Measurements from ENCODE around the gene ABCA13.

Gene ABCA13

GRCh38 chr7:48594349-48594748, 423.1 kb downstream of the ABCA13 start:
- no peaks in the 10 kb centered on the region for H3K79me2 ChIP-seq (ENCODE audit: control insufficient read depth, low read length)
- no peak for TF ChIP-seq EZH2phosphoT487 (IDR thresholded peaks at IDR 0.05; ENCODE audit: borderline replicate concordance, low read length)
- TF ChIP-seq CTCF (IDR thresholded peaks at IDR 0.05; ENCODE audit: low read depth, low read length, poor library complexity, severe bottlenecking), result no peak
- no peak overlapping the region for H3K4me3 ChIP-seq (ENCODE audit: low read length)
- no peaks in the 10 kb centered on the region for H4K20me1 ChIP-seq (ENCODE audit: control insufficient read depth, insufficient read depth, low read depth, low read length)
- H3K36me3 ChIP-seq (ENCODE audit: control insufficient read depth, low read length), result no peaks in the 10 kb centered on the region
- no peaks in the 10 kb centered on the region for H3K27me3 ChIP-seq (ENCODE audit: control insufficient read depth, low read length)
- H3K4me1 ChIP-seq (ENCODE audit: control insufficient read depth, low read length), result no peaks in the 10 kb centered on the region
- no peaks in the 10 kb centered on the region for H3K9me3 ChIP-seq (ENCODE audit: control insufficient read depth, insufficient read depth, low read length)
- H3K9me2 ChIP-seq (replicated peaks; ENCODE audit: control insufficient read depth, low read length), result no peaks in the 10 kb centered on the region
- no peak overlapping the region for H3K27ac ChIP-seq (ENCODE audit: low read depth, low read length)
- H3F3A ChIP-seq (ENCODE audit: control insufficient read depth, insufficient read depth), result no peaks in the 10 kb centered on the region
- H3K4me2 ChIP-seq (ENCODE audit: low read length), result no peak overlapping the region

GRCh38 chr7:48595756-48596155, 424.5 kb downstream of the ABCA13 start:
- H3K27ac ChIP-seq (ENCODE audit: low read depth, low read length), result no peak overlapping the region
- H3K9me3 ChIP-seq (ENCODE audit: control insufficient read depth, insufficient read depth, low read length), result no peaks in the 10 kb centered on the region
- no peak for TF ChIP-seq CTCF (IDR thresholded peaks at IDR 0.05; ENCODE audit: low read depth, low read length, poor library complexity, severe bottlenecking)
- no peaks in the 10 kb centered on the region for H4K20me1 ChIP-seq (ENCODE audit: control insufficient read depth, insufficient read depth, low read depth, low read length)
- H3K79me2 ChIP-seq (ENCODE audit: control insufficient read depth, low read length), result no peaks in the 10 kb centered on the region
- no peaks in the 10 kb centered on the region for H3K9me2 ChIP-seq (replicated peaks; ENCODE audit: control insufficient read depth, low read length)
- no peaks in the 10 kb centered on the region for H3F3A ChIP-seq (ENCODE audit: control insufficient read depth, insufficient read depth)
- no peak overlapping the region for H3K4me3 ChIP-seq (ENCODE audit: low read length)
- no peak overlapping the region for H3K4me2 ChIP-seq (ENCODE audit: low read length)
- H3K36me3 ChIP-seq (ENCODE audit: control insufficient read depth, low read length), result no peaks in the 10 kb centered on the region
- no peaks in the 10 kb centered on the region for H3K27me3 ChIP-seq (ENCODE audit: control insufficient read depth, low read length)
- no peaks in the 10 kb centered on the region for H3K4me1 ChIP-seq (ENCODE audit: control insufficient read depth, low read length)

- no peaks in the 10 kb centered on the region for H3K4me1 ChIP-seq (ENCODE audit: control insufficient read depth, low read length)
- H3K9me3 ChIP-seq (ENCODE audit: control insufficient read depth, insufficient read depth, low read length), result no peaks in the 10 kb centered on the region
- no peak overlapping the region for H3K4me2 ChIP-seq (ENCODE audit: low read length)
- TF ChIP-seq EZH2phosphoT487 (IDR thresholded peaks at IDR 0.05; ENCODE audit: borderline replicate concordance, low read length) (no peak), CTCF (IDR thresholded peaks at IDR 0.05; ENCODE audit: low read depth, low read length, poor library complexity, severe bottlenecking) (no peak)
- H3K36me3 ChIP-seq (ENCODE audit: control insufficient read depth, low read length), result no peaks in the 10 kb centered on the region
- no peaks in the 10 kb centered on the region for H3K79me2 ChIP-seq (ENCODE audit: control insufficient read depth, low read length)
- H3K27ac ChIP-seq (ENCODE audit: low read depth, low read length), result no peak overlapping the region
- no peaks in the 10 kb centered on the region for H3K27me3 ChIP-seq (ENCODE audit: control insufficient read depth, low read length)
- H3K9me2 ChIP-seq (replicated peaks; ENCODE audit: control insufficient read depth, low read length), result no peaks in the 10 kb centered on the region
- H3K4me3 ChIP-seq (ENCODE audit: low read length), result no peak overlapping the region
- H3F3A ChIP-seq (ENCODE audit: control insufficient read depth, insufficient read depth), result no peaks in the 10 kb centered on the region
- no peaks in the 10 kb centered on the region for H4K20me1 ChIP-seq (ENCODE audit: control insufficient read depth, insufficient read depth, low read depth, low read length)
Measured at GRCh38 chr7:48610705-48611104, 439.4 kb downstream of the ABCA13 start.

- H3K27ac ChIP-seq (ENCODE audit: low read depth, low read length), result no peak overlapping the region
- no peak overlapping the region for H3K4me3 ChIP-seq (ENCODE audit: low read length)
- H3K27me3 ChIP-seq (ENCODE audit: control insufficient read depth, low read length), result no peaks in the 10 kb centered on the region
- TF ChIP-seq CTCF (IDR thresholded peaks at IDR 0.05; ENCODE audit: low read depth, low read length, poor library complexity, severe bottlenecking) (no peak), EZH2phosphoT487 (IDR thresholded peaks at IDR 0.05; ENCODE audit: borderline replicate concordance, low read length) (no peak)
- H3K9me3 ChIP-seq (ENCODE audit: control insufficient read depth, insufficient read depth, low read length), result no peaks in the 10 kb centered on the region
- no peaks in the 10 kb centered on the region for H3K9me2 ChIP-seq (replicated peaks; ENCODE audit: control insufficient read depth, low read length)
- no peaks in the 10 kb centered on the region for H3K36me3 ChIP-seq (ENCODE audit: control insufficient read depth, low read length)
- H4K20me1 ChIP-seq (ENCODE audit: control insufficient read depth, insufficient read depth, low read depth, low read length), result no peaks in the 10 kb centered on the region
- H3K79me2 ChIP-seq (ENCODE audit: control insufficient read depth, low read length), result no peaks in the 10 kb centered on the region
- H3K4me1 ChIP-seq (ENCODE audit: control insufficient read depth, low read length), result no peaks in the 10 kb centered on the region
- no peaks in the 10 kb centered on the region for H3F3A ChIP-seq (ENCODE audit: control insufficient read depth, insufficient read depth)
- H3K4me2 ChIP-seq (ENCODE audit: low read length), result no peak overlapping the region
Measured at GRCh38 chr7:48611993-48612392, 440.7 kb downstream of the ABCA13 start.

Data from DOHH2 (cell line).